ENCODE results near the gene ACADM.
"Not testable (repeated sequence)": the region's sequence is repeated elsewhere in the genome, so short reads cannot be mapped to it uniquely, and the experiment has no call there.

DNA sequence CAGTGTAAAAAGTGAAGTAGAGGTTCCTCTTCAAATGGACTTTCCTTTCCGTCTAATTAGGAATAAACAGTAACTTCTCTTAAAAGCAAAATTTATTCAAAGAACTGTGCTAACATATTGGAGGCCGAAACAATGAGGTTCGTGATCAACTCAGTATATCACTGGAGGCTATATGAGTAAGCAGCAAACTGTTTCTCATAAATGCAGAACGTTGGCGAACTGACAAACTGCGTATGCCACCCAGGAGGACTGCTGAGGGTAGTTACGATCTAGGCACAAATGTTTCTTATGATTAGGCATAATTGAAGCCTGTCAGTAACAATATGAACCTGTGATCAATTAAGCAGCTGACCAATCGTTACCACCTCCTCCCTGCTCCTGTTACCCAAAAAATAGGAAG is 2.3 kb upstream of the ACADM start:
- TF ChIP-seq, protein P1, sequence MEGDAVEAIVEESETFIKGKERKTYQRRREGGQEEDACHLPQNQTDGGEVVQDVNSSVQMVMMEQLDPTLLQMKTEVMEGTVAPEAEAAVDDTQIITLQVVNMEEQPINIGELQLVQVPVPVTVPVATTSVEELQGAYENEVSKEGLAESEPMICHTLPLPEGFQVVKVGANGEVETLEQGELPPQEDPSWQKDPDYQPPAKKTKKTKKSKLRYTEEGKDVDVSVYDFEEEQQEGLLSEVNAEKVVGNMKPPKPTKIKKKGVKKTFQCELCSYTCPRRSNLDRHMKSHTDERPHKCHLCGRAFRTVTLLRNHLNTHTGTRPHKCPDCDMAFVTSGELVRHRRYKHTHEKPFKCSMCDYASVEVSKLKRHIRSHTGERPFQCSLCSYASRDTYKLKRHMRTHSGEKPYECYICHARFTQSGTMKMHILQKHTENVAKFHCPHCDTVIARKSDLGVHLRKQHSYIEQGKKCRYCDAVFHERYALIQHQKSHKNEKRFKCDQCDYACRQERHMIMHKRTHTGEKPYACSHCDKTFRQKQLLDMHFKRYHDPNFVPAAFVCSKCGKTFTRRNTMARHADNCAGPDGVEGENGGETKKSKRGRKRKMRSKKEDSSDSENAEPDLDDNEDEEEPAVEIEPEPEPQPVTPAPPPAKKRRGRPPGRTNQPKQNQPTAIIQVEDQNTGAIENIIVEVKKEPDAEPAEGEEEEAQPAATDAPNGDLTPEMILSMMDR (IDR thresholded peaks at IDR 0.05): not testable (repeated sequence)
- not testable (repeated sequence) for TF ChIP-seq POLR2A (IDR thresholded peaks at IDR 0.05)
